ENCODE measurements around the gene POFUT2.

POFUT2 gene

DNA sequence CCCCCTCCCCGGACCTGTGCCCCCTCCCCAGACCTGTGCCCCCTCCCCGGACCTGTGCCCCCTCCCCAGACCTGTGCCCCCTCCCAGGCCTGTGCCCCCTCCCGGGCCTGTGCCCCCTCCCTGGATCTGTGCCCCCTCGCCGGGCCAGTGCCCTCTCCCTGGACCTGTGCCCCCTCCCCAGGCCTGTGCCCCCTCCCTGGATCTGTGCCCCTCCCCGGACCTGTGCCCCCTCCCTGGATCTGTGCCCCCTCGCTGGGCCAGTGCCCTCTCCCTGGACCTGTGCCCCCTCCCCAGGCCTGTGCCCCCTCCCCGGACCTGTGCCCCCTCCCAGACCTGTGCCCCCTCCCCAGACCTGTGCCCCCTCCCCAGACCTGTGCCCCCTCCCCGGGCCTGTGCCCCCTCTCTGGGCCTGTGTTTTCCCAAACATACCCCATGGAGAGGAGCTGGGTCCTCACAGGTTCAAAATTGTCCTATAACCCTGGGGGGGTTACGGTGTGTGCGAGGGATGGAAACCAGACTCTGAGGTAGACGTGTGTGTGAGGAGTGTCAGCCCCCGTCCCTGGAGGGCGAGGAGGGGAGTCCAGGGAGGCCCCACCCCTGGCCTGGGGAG, 47.6 kb upstream of the POFUT2 start:
- Histone ChIP-seq H3K27me3 (ENCODE audit: insufficient read depth, low read depth) (peaks cover 79% of the 10 kb centered on the region), H2AFZ (ENCODE audit: low read depth) (no peak overlapping the region), H3K4me3 (IDR thresholded peaks at IDR 0.05; ENCODE audit: insufficient read depth, low read depth, low read length) (no peak overlapping the region), H3K4me2 (no peak overlapping the region), H4K20me1 (ENCODE audit: insufficient read depth) (no peaks in the 10 kb centered on the region), H3K36me3 (ENCODE audit: insufficient read depth) (no peaks in the 10 kb centered on the region), H3K27ac (no peak overlapping the region), H3K4me1 (ENCODE audit: low read depth, poor library complexity, severe bottlenecking) (no peaks in the 10 kb centered on the region), H3K9ac (no peak overlapping the region), H3K79me2 (ENCODE audit: insufficient read depth, low read depth) (no peaks in the 10 kb centered on the region)
- TF ChIP-seq, protein P1, sequence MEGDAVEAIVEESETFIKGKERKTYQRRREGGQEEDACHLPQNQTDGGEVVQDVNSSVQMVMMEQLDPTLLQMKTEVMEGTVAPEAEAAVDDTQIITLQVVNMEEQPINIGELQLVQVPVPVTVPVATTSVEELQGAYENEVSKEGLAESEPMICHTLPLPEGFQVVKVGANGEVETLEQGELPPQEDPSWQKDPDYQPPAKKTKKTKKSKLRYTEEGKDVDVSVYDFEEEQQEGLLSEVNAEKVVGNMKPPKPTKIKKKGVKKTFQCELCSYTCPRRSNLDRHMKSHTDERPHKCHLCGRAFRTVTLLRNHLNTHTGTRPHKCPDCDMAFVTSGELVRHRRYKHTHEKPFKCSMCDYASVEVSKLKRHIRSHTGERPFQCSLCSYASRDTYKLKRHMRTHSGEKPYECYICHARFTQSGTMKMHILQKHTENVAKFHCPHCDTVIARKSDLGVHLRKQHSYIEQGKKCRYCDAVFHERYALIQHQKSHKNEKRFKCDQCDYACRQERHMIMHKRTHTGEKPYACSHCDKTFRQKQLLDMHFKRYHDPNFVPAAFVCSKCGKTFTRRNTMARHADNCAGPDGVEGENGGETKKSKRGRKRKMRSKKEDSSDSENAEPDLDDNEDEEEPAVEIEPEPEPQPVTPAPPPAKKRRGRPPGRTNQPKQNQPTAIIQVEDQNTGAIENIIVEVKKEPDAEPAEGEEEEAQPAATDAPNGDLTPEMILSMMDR (conservative IDR thresholded peaks at IDR 0.05; ENCODE audit: low read depth, low read length): no peak

DNA sequence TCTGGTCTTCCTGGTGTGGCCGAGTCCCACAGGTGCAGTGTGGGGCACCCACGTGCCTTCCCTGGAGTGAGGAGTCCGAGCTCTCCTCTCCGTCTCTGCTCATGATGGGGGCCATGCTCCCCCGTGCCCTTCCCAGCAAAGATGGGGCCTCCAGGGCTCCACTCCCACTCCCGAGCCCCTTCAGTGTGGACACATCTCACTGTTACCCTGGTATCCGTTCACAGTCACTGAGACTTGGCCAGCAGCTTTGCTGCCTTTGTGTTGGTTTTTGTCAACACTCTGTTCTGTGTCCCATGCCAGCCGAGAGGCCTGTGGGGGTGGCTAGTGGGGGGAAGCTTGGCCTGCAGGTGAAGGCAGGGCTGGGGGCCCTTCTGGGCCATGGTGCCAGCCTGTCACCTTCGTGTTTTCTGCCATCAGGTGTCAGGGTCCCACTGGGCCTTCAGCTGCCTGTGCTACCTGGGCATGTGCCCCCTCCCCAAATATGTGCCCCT, 46.9 kb upstream of the POFUT2 start:
- H2AFZ ChIP-seq (ENCODE audit: low read depth): no peak overlapping the region
- no peak overlapping the region for H3K4me3 ChIP-seq (IDR thresholded peaks at IDR 0.05; ENCODE audit: insufficient read depth, low read depth, low read length)
- H4K20me1 ChIP-seq (ENCODE audit: insufficient read depth): no peaks in the 10 kb centered on the region
- no peaks in the 10 kb centered on the region for H3K36me3 ChIP-seq (ENCODE audit: insufficient read depth)
- H3K27ac ChIP-seq: no peak overlapping the region
- TF ChIP-seq, protein P1 (conservative IDR thresholded peaks at IDR 0.05; ENCODE audit: low read depth, low read length): no peak
- no peak overlapping the region for H3K9ac ChIP-seq
- no peaks in the 10 kb centered on the region for H3K79me2 ChIP-seq (ENCODE audit: insufficient read depth, low read depth)
- H3K4me2 ChIP-seq: no peak overlapping the region
- no peaks in the 10 kb centered on the region for H3K4me1 ChIP-seq (ENCODE audit: low read depth, poor library complexity, severe bottlenecking)
- peaks cover 80% of the 10 kb centered on the region for H3K27me3 ChIP-seq (ENCODE audit: insufficient read depth, low read depth)

- no peak overlapping the region for H3K27ac ChIP-seq
These were observed 46.4 kb upstream of the POFUT2 start for GRCh38 chr21:45334134-45334533.

DNA sequence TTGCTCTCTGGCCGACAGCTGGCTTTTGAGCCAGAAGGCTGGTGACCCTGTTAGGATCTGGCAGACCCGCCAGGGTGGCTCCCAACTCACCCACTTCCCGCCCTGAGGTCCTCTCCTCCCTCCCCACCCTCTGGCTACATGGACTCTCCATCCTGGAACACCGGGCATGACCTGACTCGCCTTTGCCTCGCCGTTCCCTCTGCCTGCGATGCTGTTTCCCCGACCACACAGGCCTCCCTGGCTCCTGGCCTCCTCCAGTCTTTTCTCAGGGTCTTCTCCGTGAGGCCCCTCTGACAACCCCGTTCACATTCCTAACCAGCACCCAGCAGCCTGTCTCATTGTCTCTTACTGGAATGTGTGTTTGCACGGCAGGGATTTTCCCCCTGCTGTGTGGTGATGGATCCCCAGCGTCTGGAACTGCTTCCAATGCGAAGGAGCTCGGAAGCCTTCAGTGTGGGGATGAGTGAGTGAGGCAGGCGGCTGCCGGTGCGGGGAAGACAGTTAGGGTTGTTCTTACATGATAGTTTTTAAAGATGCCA, 46.0 kb upstream of the POFUT2 start:
- H3K4me2 ChIP-seq: no peak overlapping the region
- H3K27ac ChIP-seq: no peak overlapping the region
- no peak overlapping the region for H3K9ac ChIP-seq
- no peaks in the 10 kb centered on the region for H3K4me1 ChIP-seq (ENCODE audit: low read depth, poor library complexity, severe bottlenecking)
- H3K36me3 ChIP-seq (ENCODE audit: insufficient read depth): no peaks in the 10 kb centered on the region
- H2AFZ ChIP-seq (ENCODE audit: low read depth): no peak overlapping the region
- peaks cover 79% of the 10 kb centered on the region for H3K27me3 ChIP-seq (ENCODE audit: insufficient read depth, low read depth)
- H3K4me3 ChIP-seq (IDR thresholded peaks at IDR 0.05; ENCODE audit: insufficient read depth, low read depth, low read length): no peak overlapping the region
- H4K20me1 ChIP-seq (ENCODE audit: insufficient read depth): no peaks in the 10 kb centered on the region
- TF ChIP-seq, protein P1 (conservative IDR thresholded peaks at IDR 0.05; ENCODE audit: low read depth, low read length): no peak
- H3K79me2 ChIP-seq (ENCODE audit: insufficient read depth, low read depth): no peaks in the 10 kb centered on the region

More at GRCh38 chr21:45334134-45334533, 46.4 kb upstream of the POFUT2 start:
- no peaks in the 10 kb centered on the region for H3K79me2 ChIP-seq (ENCODE audit: insufficient read depth, low read depth)
- H3K4me1 ChIP-seq (ENCODE audit: low read depth, poor library complexity, severe bottlenecking): no peaks in the 10 kb centered on the region
- H3K27me3 ChIP-seq (ENCODE audit: insufficient read depth, low read depth): peaks cover 80% of the 10 kb centered on the region
- TF ChIP-seq, protein P1 (conservative IDR thresholded peaks at IDR 0.05; ENCODE audit: low read depth, low read length): no peak
- no peak overlapping the region for H3K4me3 ChIP-seq (IDR thresholded peaks at IDR 0.05; ENCODE audit: insufficient read depth, low read depth, low read length)
- no peak overlapping the region for H3K4me2 ChIP-seq
- no peaks in the 10 kb centered on the region for H3K36me3 ChIP-seq (ENCODE audit: insufficient read depth)
- H3K9ac ChIP-seq: no peak overlapping the region
- H4K20me1 ChIP-seq (ENCODE audit: insufficient read depth): no peaks in the 10 kb centered on the region
- no peak overlapping the region for H2AFZ ChIP-seq (ENCODE audit: low read depth)
